HFF-Myc (cell line): ENCODE measurements around the gene SEPHS2.
"Not testable (repeated sequence)": the region's sequence is repeated elsewhere in the genome, so short reads cannot be mapped to it uniquely, and the experiment has no call there.

ENCODE experiments used
- DNase-seq: peaks from one replicate; pipeline ENCODE4 v3.0.0-alpha.2; 2011; ENCODE audit warnings: low read depth; ENCODE audit errors: extremely low read depth
- H3K4me3 ChIP-seq: replicated peaks from 2 replicates; pipeline ENCODE4 v1.5.1; 2011; ENCODE audit warnings: low read depth, mild to moderate bottlenecking, control low read depth, low read length
- CTCF ChIP-seq: IDR thresholded peaks from 2 replicates; pipeline ENCODE4 v1.5.1; 2012; ENCODE audit warnings: mild to moderate bottlenecking, low read depth, low read length, control low read depth; ENCODE audit errors: missing control alignments

SEPHS2 gene

GRCh38 chr16:30470170-30470512, 24.5 kb upstream of the SEPHS2 start:
- no peak for DNase-seq
- no peak overlapping the region for H3K4me3 ChIP-seq
- TF ChIP-seq CTCF: no peak

- no peak for TF ChIP-seq CTCF
- H3K4me3 ChIP-seq: no peak overlapping the region
- no peak for DNase-seq
Observed at GRCh38 chr16:30464078-30464477, 18.4 kb upstream of the SEPHS2 start.

- not testable (repeated sequence) for H3K4me3 ChIP-seq, DNase-seq
Observed at GRCh38 chr16:30461426-30461825, 15.8 kb upstream of the SEPHS2 start.

GRCh38 chr16:30459456-30459855, 13.8 kb upstream of the SEPHS2 start:
- no peak for DNase-seq
- TF ChIP-seq CTCF: no peak
- no peak overlapping the region for H3K4me3 ChIP-seq

GRCh38 chr16:30458561-30459394, 13.1 kb upstream of the SEPHS2 start:
- no peak for TF ChIP-seq CTCF
- H3K4me3 ChIP-seq: no peak overlapping the region
- no peak for DNase-seq

GRCh38 chr16:30457743-30458560, 12.3 kb upstream of the SEPHS2 start:
- H3K4me3 ChIP-seq: no peak overlapping the region
- no peak for TF ChIP-seq CTCF
- DNase-seq: no peak

- H3K4me3 ChIP-seq: no peak overlapping the region
- DNase-seq: no peak
- no peak for TF ChIP-seq CTCF
Observed at GRCh38 chr16:30457256-30457655, 11.6 kb upstream of the SEPHS2 start.
